Heart left ventricle (tissue), 13 donors: ENCODE data around the gene SH3BGRL.

Experiments
- CTCF ChIP-seq, 12 donors: fragments of 200-600 bp; sonication (generic) in 4 of 12; IDR thresholded peaks; one replicate each; pipeline versions ENCODE4 v1.5.0 to v1.8.0; 2018 to 2022; ENCODE audit warnings: antibody characterized with exemption in 12 of 12, mild to moderate bottlenecking in 5 of 12
- POLR2A ChIP-seq, 2 donors: fragments of 450-650 bp; IDR thresholded peaks; one replicate each; pipeline ENCODE4 v1.6.1; 2017; ENCODE audit warnings: antibody characterized with exemption in 2 of 2, mild to moderate bottlenecking in 2 of 2, moderate library complexity in 2 of 2
- donor health status: ischemic (EF 13 %, LVEDD 7.1; RV severe dilation, severe dysfunction).
- donor health status: DM: no; HTN: yes; CAD: no.
- donor health status: DM: no; HTN: no; CAD: no.
- donor health status: ischemic (EF 25% LVEDD 6.9; RV normal size, moderate dysfunction).
- donor health status: ischemic (EF 25% LVEDD 5.7; RV mildly dilated, moderate dysfunction).
- donor health status: ischemic (EF 35%, LVEDD 5.7; RV mildly dilated, moderate dysfunction).
- donor health status: nonischemic (EF 11% LVEDD 7.7; RV severe dilation, severe dysfunction).
- donor health status: DM: yes; HTN: yes; CAD: no.
- donor health status: PGD.
- donor health status: ischemic (EF 29% LVEDD 5.4; RV normal size, mild dysfunction).
- donor health status: nonischemic (EF 23%, LVEDD 6.1; RV moderate dilation, normal function).

- TF ChIP-seq CTCF (IDR thresholded peaks at IDR 0.05) (no peak), POLR2A (IDR thresholded peaks at IDR 0.05) (no peak)
These were observed 59.7 kb downstream of the SH3BGRL start for GRCh38 chrX:81261576-81261975.
